ENCODE results near the gene EIF2B1. TPM values are rescaled to one million over a fixed set of nuclear protein-coding genes. Genes with fewer than 3 reads are reported as not detected.
A peak's percentile ranks its signal among the peaks of the same experiment; 100 is the strongest.

EIF2B1 gene
- total and polyA plus RNA-seq, 2 donors from 2014 or later, result 25.0 to 48.0 TPM

- peaks cover 0 to 12% (median 5%) of the 10 kb centered on the region in 3 donors for H3K4me1 ChIP-seq (ENCODE audit: control insufficient read depth in 2 of 3, insufficient read depth in 2 of 3, low read depth in 1 of 3, low read length in 3 of 3)
- peak within 1 kb of the TSS; percentile 87 to 94 (median 91) for H3K4me3 ChIP-seq (ENCODE audit: low read length in 3 of 3)
- peak; percentile 84 to 95 (median 92) for DNase-seq
- H3K36me3 ChIP-seq (ENCODE audit: control insufficient read depth in 2 of 3, insufficient read depth in 3 of 3, low read length in 3 of 3), result peaks cover 0 to 27% (median 6%) of the 10 kb centered on the region in 3 donors
- H3K9me3 ChIP-seq (ENCODE audit: control insufficient read depth in 2 of 3, insufficient read depth in 1 of 3, low read length in 3 of 3), result no peaks in the 10 kb centered on the region
- peak within 1 kb of the TSS; percentile 48 to 76 for H3K27ac ChIP-seq (ENCODE audit: low read depth in 2 of 2, low read length in 2 of 2)
- H3K9ac ChIP-seq (ENCODE audit: low read length in 3 of 3), result peak within 1 kb of the TSS; percentile 83 to 97 (median 94)
- no peaks in the 10 kb centered on the region for H3K27me3 ChIP-seq (ENCODE audit: control insufficient read depth, insufficient read depth, low read length)
- peak; percentile 32 for TF ChIP-seq CTCF (IDR thresholded peaks at IDR 0.05; ENCODE audit: borderline replicate concordance, extremely low read depth, insufficient read depth)
- no peak for FAIRE-seq
- intact Hi-C loops (cut with DNase I), result no loop called here
Observed at GRCh38 chr12:123601602-123602489, 31.6 kb downstream of the EIF2B1 start, which contains the start of gene DDX55. TSS of gene DDX55 (plus strand) at chr12:123602099. CDS start at chr12:123602149, 50 bp downstream.

GRCh38 chr12:123599721-123600120 is 33.8 kb downstream of the EIF2B1 start:
- peaks cover 0 to 12% (median 5%) of the 10 kb centered on the region in 3 donors for H3K4me1 ChIP-seq (ENCODE audit: control insufficient read depth in 2 of 3, insufficient read depth in 2 of 3, low read depth in 1 of 3, low read length in 3 of 3)
- H3K27me3 ChIP-seq (ENCODE audit: control insufficient read depth, insufficient read depth, low read length), result no peaks in the 10 kb centered on the region
- no peak for DNase-seq
- no peak for TF ChIP-seq CTCF (IDR thresholded peaks at IDR 0.05; ENCODE audit: borderline replicate concordance, extremely low read depth, insufficient read depth)
- H3K4me3 ChIP-seq (ENCODE audit: low read length in 3 of 3), result no peak overlapping the region
- no peak overlapping the region for H3K9ac ChIP-seq (ENCODE audit: low read length in 3 of 3)
- intact Hi-C loops (cut with DNase I), result no loop called here
- no peak overlapping the region for H3K27ac ChIP-seq (ENCODE audit: low read depth in 2 of 2, low read length in 2 of 2)
- H3K36me3 ChIP-seq (ENCODE audit: control insufficient read depth in 2 of 3, insufficient read depth in 3 of 3, low read length in 3 of 3), result peaks cover 9 to 22% (median 12%) of the 10 kb centered on the region in 3 donors
- H3K9me3 ChIP-seq (ENCODE audit: control insufficient read depth in 2 of 3, insufficient read depth in 1 of 3, low read length in 3 of 3), result no peaks in the 10 kb centered on the region
- no peak for FAIRE-seq

- Histone ChIP-seq H3K4me1 (ENCODE audit: control insufficient read depth in 2 of 3, insufficient read depth in 2 of 3, low read depth in 1 of 3, low read length in 3 of 3) (peaks cover 0 to 12% (median 5%) of the 10 kb centered on the region in 3 donors), H3K4me3 (ENCODE audit: low read length in 3 of 3) (no peak overlapping the region), H3K27me3 (ENCODE audit: control insufficient read depth, insufficient read depth, low read length) (no peaks in the 10 kb centered on the region), H3K9me3 (ENCODE audit: control insufficient read depth in 2 of 3, insufficient read depth in 1 of 3, low read length in 3 of 3) (no peaks in the 10 kb centered on the region), H3K9ac (ENCODE audit: low read length in 3 of 3) (no peak overlapping the region), H3K27ac (ENCODE audit: low read depth in 2 of 2, low read length in 2 of 2) (no peak overlapping the region), H3K36me3 (ENCODE audit: control insufficient read depth in 2 of 3, insufficient read depth in 3 of 3, low read length in 3 of 3) (peaks cover 9 to 22% (median 12%) of the 10 kb centered on the region in 3 donors)
- intact Hi-C loops (cut with DNase I), result no loop called here
- TF ChIP-seq CTCF (IDR thresholded peaks at IDR 0.05; ENCODE audit: borderline replicate concordance, extremely low read depth, insufficient read depth), result no peak
- no peak for DNase-seq
- no peak for FAIRE-seq
Observed at GRCh38 chr12:123599310-123599709, 34.2 kb downstream of the EIF2B1 start.

All from kidney (tissue), 14 donors.